GM12878 (cell line): ENCODE measurements around the gene DNAJC4. TPM values are rescaled to one million over a fixed set of nuclear protein-coding genes. Genes with fewer than 3 reads are reported as not detected.

Experiments
- ATAC-seq: fragments of 200-7000 bp; cut with Tn5 transposase; 3 replicates; pipeline ENCODE4 v1.9.1; 2020; ENCODE audit warnings: mild to moderate bottlenecking, moderate library complexity
- BruUV-seq: library from RNA; stranded (reverse); fragments of 400-500 nt; replicated peaks from 2 replicates; lab custom pipeline; 2021; lab: Mats Ljungman, UMichigan
- CTCF ChIA-PET: fragments of 300-600 bp; sonication (Branson Sonifier 250); formaldehyde crosslinking; extraction: SDS; loops from one replicate; lab custom pipeline; 2021; ENCODE audit warnings: inconsistent platforms; lab: Yijun Ruan, JAX
- POLR2A ChIA-PET: fragments of 350-600 bp; formaldehyde crosslinking; extraction: SDS; loops from one replicate; lab custom pipeline; 2021; ENCODE audit warnings: inconsistent platforms; lab: Charles Lee
- RAD21 ChIA-PET: fragments of 300-600 bp; sonication (Branson Sonifier 250); formaldehyde crosslinking; loops from one replicate; lab custom pipeline; 2023; ENCODE audit warnings: antibody characterized with exemption; ENCODE audit not compliant: unreplicated experiment; lab: Charles Lee
- SMC1A ChIA-PET: fragments of 300-600 bp; sonication (Branson Sonifier 250); formaldehyde crosslinking; loops from one replicate; lab custom pipeline; 2023; ENCODE audit not compliant: unreplicated experiment, uncharacterized antibody; lab: Charles Lee
- DNase-seq: peaks from one replicate; pipeline ENCODE4 v3.0.0-alpha.2; 2011; ENCODE audit warnings: low read depth, low spot score
- FAIRE-seq: peaks from 3 replicates; lab custom pipeline; 2011; peaks lifted over from hg19 to GRCh38; lab: Jason Lieb, UNC
- H2AFZ ChIP-seq: 2 replicates; pipeline ENCODE4 v1.6.0; 2011; ENCODE audit warnings: low read depth, low read length, control low read depth; ENCODE audit not compliant: control insufficient read depth
- H3K27ac ChIP-seq: 2 replicates; pipeline ENCODE4 v1.5.1; 2011; ENCODE audit warnings: control low read depth; ENCODE audit not compliant: control insufficient read depth, insufficient read depth
- H3K27me3 ChIP-seq, 2 experiments: replicated peaks in 1 of 2; 2 replicates each; pipeline versions ENCODE4 v1.6.0 to v1.6.1; 2011; ENCODE audit warnings: low read length in 1 of 2; ENCODE audit not compliant: control insufficient read depth in 2 of 2, insufficient read depth in 2 of 2
- H3K36me3 ChIP-seq, 2 experiments: 2 replicates each; pipeline ENCODE4 v1.5.1; 2011; ENCODE audit warnings: low read length in 1 of 2; ENCODE audit not compliant: control insufficient read depth in 2 of 2, insufficient read depth in 2 of 2
- H3K4me1 ChIP-seq: 2 replicates; pipeline ENCODE4 v1.6.1; 2011; ENCODE audit warnings: mild to moderate bottlenecking, low read length, moderate library complexity, mixed read lengths; ENCODE audit not compliant: control insufficient read depth, insufficient read depth
- H3K4me2 ChIP-seq: 2 replicates; pipeline ENCODE4 v1.6.0; 2011; ENCODE audit warnings: control low read depth; ENCODE audit not compliant: control insufficient read depth, insufficient read depth
- H3K4me3 ChIP-seq: fragments of 200-600 bp; sonication (generic); 2 replicates; pipeline ENCODE4 v1.5.1; 2016
- H3K79me2 ChIP-seq: 2 replicates; pipeline ENCODE4 v1.6.0; 2011; ENCODE audit warnings: low read length; ENCODE audit not compliant: control insufficient read depth, insufficient read depth
- H3K9ac ChIP-seq: 2 replicates; pipeline ENCODE4 v1.8.0; 2011; ENCODE audit warnings: low read length, control low read depth, mixed read lengths; ENCODE audit not compliant: control insufficient read depth, insufficient read depth
- H3K9me3 ChIP-seq: replicated peaks from 3 replicates; pipeline ENCODE4 v1.5.1; 2011; ENCODE audit warnings: mild to moderate bottlenecking, low read length; ENCODE audit not compliant: control insufficient read depth, insufficient read depth
- H4K20me1 ChIP-seq: 2 replicates; pipeline ENCODE4 v1.6.0; 2011; ENCODE audit not compliant: control insufficient read depth, insufficient read depth
- EED ChIP-seq: sonication (generic); IDR thresholded peaks from 2 replicates; pipeline ENCODE4 v1.6.1; 2016; ENCODE audit warnings: antibody characterized with exemption, low read depth
- FOXM1 ChIP-seq: IDR thresholded peaks from 2 replicates; pipeline ENCODE4 v1.6.1; 2012; ENCODE audit warnings: low read depth, mild to moderate bottlenecking, inconsistent platforms, low read length, moderate library complexity
- JUND ChIP-seq: IDR thresholded peaks from 2 replicates; pipeline ENCODE4 v1.6.1; 2012; ENCODE audit warnings: low read depth, mild to moderate bottlenecking, low read length, improper control_type of control experiment, moderate library complexity
- KAT2A ChIP-seq: conservative IDR thresholded peaks from 2 replicates; pipeline ENCODE4 v1.6.1; 2011; ENCODE audit warnings: low read depth, low read length; ENCODE audit not compliant: control insufficient read depth
- LARP7 ChIP-seq: fragments of 450-650 bp; IDR thresholded peaks from 2 replicates; pipeline ENCODE4 v1.6.1; 2017; ENCODE audit warnings: mild to moderate bottlenecking
- MEF2A ChIP-seq: IDR thresholded peaks from 2 replicates; pipeline ENCODE4 v1.6.1; 2011; ENCODE audit warnings: low read depth, mild to moderate bottlenecking, low read length, moderate library complexity; ENCODE audit not compliant: insufficient read depth
- NFXL1 ChIP-seq: fragments of 450-650 bp; IDR thresholded peaks from 2 replicates; pipeline ENCODE4 v1.6.1; 2017; ENCODE audit warnings: antibody characterized with exemption, mild to moderate bottlenecking, borderline replicate concordance
- NR2F1 ChIP-seq: fragments of 450-650 bp; conservative IDR thresholded peaks from 2 replicates; pipeline ENCODE4 v1.6.1; 2017; ENCODE audit warnings: mild to moderate bottlenecking
- SRF ChIP-seq, 2 experiments: IDR thresholded peaks; 2 replicates each; pipeline ENCODE4 v1.6.1; 2011; ENCODE audit warnings: low read depth in 2 of 2, low read length in 2 of 2, mild to moderate bottlenecking in 1 of 2, moderate library complexity in 1 of 2
- WRNIP1 ChIP-seq: IDR thresholded peaks from 2 replicates; pipeline ENCODE4 v1.6.1; 2011; ENCODE audit warnings: low read depth, low read length, improper control_type of control experiment, borderline replicate concordance
- WGBS: methylation state at CpG from one replicate; pipeline ENCODE4 v1.1.6; 2016; ENCODE audit warnings: low lambda C conversion rate; ENCODE audit not compliant: insufficient replicate concordance, insufficient coverage; ENCODE audit errors: missing lambda C conversion rate; 5-methylcytosine and 5-hydroxymethylcytosine counted together
- in situ Hi-C: fragments of 300-500 bp; cut with MboI; formaldehyde crosslinking; loops from 9 replicates; pipeline ENCODE4 v1.14.3; 2018; ENCODE audit warnings: mixed read lengths
- intact Hi-C: fragments of 100-400 bp; cut with micrococcal nuclease; formaldehyde crosslinking; loops from one replicate; pipeline ENCODE4 v1.14.2; 2022; ENCODE audit not compliant: unreplicated experiment
- polyA plus RNA-seq, 11 experiments: library from polyadenylated mRNA; depleted of rRNA in 4 of 11; unstranded in 6 of 11; stranded (reverse) in 5 of 11; fragments of >200 nt; fragmentation: Nextera tagmentation in 4 of 11; fragmentation: Illumina TruSeq in 1 of 11; extraction: Ambion mirVana in 4 of 11; extraction: Trizol in 1 of 11; gene quantifications; 1 replicate in 1 of 11; 2 replicates in 10 of 11; pipeline versions ENCODE4 v1.2.1 to v1.2.3, GENCODE V29; 2011 to 2016; ENCODE audit warnings: inconsistent platforms in 2 of 11, missing spikeins in 2 of 11, low read depth in 1 of 11
- total RNA-seq, 4 experiments: library from RNA; depleted of rRNA in 3 of 4; stranded (reverse); fragments of >200 nt in 3 of 4; fragmentation: Illumina TruSeq in 1 of 4; extraction: Trizol in 1 of 4; gene quantifications; 2 replicates each; pipeline versions ENCODE4 v1.2.1 to v1.2.3, GENCODE V29; 2013 to 2021
- TF ChIP-seq, protein P1 (sequence below): fragments of 450-650 bp; IDR thresholded peaks from 2 replicates; pipeline ENCODE4 v1.6.1; 2017; ENCODE audit warnings: antibody characterized with exemption, mild to moderate bottlenecking, moderate library complexity
- TF ChIP-seq, protein P2 (sequence below): fragments of 450-650 bp; IDR thresholded peaks from 2 replicates; pipeline ENCODE4 v1.6.1; 2014; ENCODE audit warnings: mild to moderate bottlenecking
- TF ChIP-seq, protein P3 (sequence below): fragments of 450-650 bp; conservative IDR thresholded peaks from 2 replicates; pipeline ENCODE4 v1.6.1; 2017; ENCODE audit warnings: mild to moderate bottlenecking, moderate library complexity

Gene DNAJC4
- total and polyA plus RNA-seq, 10 of the 15 experiments (the other 5 are each of a cell fraction or from before 2014, with no cell fraction given), result 3.7 to 64.9 (median 30.1) TPM

DNA sequence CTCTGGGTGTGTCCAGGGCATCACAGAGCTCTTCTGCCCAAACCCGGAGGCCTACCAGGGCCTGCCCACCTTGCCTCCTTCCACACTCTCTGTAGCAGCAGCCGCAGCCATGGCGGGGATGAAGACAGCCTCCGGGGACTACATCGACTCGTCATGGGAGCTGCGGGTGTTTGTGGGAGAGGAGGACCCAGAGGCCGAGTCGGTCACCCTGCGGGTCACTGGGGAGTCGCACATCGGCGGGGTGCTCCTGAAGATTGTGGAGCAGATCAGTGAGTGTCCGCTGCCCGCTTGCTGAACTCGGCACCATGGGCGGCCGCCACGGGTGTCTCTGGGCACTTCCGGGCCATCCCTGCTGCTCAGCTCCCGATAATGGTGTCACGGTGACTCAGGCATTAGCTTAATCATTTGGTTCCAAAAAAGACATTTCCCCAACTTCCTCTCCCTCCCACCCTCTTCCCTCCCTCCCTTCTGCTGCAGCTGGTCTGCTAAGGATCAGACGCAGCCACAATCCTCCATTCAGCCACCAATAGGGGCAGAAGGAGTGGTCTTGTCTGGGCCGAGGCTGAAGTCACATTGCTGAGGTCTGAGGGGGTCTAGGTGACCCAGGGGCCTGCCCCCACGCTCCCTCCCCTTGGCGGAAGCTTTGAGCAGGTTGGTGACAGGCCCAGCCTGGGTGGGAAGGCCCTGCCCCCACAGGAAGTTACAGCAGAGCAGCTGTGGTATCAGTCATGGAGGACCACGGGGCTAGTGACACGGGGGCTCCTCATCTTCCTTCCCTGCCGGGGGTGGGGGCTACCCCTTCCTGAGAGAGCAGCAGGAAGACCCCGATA is 22.9 kb upstream of the DNAJC4 start (continued):
- TF ChIP-seq, protein P1, sequence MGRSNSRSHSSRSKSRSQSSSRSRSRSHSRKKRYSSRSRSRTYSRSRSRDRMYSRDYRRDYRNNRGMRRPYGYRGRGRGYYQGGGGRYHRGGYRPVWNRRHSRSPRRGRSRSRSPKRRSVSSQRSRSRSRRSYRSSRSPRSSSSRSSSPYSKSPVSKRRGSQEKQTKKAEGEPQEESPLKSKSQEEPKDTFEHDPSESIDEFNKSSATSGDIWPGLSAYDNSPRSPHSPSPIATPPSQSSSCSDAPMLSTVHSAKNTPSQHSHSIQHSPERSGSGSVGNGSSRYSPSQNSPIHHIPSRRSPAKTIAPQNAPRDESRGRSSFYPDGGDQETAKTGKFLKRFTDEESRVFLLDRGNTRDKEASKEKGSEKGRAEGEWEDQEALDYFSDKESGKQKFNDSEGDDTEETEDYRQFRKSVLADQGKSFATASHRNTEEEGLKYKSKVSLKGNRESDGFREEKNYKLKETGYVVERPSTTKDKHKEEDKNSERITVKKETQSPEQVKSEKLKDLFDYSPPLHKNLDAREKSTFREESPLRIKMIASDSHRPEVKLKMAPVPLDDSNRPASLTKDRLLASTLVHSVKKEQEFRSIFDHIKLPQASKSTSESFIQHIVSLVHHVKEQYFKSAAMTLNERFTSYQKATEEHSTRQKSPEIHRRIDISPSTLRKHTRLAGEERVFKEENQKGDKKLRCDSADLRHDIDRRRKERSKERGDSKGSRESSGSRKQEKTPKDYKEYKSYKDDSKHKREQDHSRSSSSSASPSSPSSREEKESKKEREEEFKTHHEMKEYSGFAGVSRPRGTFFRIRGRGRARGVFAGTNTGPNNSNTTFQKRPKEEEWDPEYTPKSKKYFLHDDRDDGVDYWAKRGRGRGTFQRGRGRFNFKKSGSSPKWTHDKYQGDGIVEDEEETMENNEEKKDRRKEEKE, result no peak
- no peak for TF ChIP-seq FOXM1
- TF ChIP-seq NR2F1, result peak; percentile 76
- TF ChIP-seq WRNIP1, result no peak

DNA sequence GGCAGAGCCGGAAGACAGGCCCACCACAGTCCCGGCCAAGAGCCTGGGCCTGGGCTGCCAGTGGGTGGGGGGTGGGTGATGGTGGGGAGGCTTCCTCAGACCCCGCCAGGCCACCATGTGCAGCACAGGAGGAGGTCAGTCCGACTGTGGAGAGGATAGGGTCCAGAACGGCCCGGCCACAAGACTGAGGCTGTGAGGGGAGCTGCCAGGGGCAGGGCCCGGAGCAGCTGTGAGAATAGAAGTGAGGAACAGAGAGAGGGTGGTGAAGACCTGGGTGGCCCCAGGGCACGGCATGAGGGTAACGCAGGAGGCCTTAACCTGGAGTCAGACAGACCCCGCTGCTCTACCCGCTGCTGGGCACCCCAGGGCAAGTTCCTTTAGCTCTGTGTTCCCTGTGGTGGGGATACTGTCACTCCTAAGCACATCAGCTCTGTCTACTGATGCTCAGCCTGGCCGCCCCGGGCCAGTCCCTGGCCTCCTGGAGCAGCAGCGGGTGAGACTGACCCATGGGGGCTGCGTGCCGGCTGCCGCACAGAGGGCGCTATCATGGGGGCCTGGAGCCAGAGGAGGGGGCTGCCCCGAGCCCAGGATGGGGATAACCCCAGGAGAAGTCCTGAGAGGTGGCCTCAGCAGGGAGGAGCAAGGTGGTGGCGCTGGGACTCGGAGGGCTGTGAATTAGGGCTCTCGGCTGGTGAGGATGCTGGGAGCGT is 22.1 kb upstream of the DNAJC4 start:
- Histone ChIP-seq H3K4me2 (peak overlapping the region; percentile 76), H3K9ac (peak overlapping the region; percentile 95)
- peak; percentile 4; the same call in 2 of the 3 replicates for ATAC-seq

More for the DNA sequence above, 22.1 kb upstream of the DNAJC4 start:
- 0 out of 4 replicates have a peak, but pooled peaks of 1 of the 2 experiments have one; percentile 7 for TF ChIP-seq SRF (IDR thresholded peaks at IDR 0.05; ENCODE audit: low read depth in 2 of 2, low read length in 2 of 2)
- no peak for TF ChIP-seq EED
- TF ChIP-seq, protein P2, sequence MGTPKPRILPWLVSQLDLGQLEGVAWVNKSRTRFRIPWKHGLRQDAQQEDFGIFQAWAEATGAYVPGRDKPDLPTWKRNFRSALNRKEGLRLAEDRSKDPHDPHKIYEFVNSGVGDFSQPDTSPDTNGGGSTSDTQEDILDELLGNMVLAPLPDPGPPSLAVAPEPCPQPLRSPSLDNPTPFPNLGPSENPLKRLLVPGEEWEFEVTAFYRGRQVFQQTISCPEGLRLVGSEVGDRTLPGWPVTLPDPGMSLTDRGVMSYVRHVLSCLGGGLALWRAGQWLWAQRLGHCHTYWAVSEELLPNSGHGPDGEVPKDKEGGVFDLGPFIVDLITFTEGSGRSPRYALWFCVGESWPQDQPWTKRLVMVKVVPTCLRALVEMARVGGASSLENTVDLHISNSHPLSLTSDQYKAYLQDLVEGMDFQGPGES, result no peak
- no peak for TF ChIP-seq NFXL1
- TF ChIP-seq MEF2A, result no peak
- no peak for TF ChIP-seq LARP7
- TF ChIP-seq, protein P3, sequence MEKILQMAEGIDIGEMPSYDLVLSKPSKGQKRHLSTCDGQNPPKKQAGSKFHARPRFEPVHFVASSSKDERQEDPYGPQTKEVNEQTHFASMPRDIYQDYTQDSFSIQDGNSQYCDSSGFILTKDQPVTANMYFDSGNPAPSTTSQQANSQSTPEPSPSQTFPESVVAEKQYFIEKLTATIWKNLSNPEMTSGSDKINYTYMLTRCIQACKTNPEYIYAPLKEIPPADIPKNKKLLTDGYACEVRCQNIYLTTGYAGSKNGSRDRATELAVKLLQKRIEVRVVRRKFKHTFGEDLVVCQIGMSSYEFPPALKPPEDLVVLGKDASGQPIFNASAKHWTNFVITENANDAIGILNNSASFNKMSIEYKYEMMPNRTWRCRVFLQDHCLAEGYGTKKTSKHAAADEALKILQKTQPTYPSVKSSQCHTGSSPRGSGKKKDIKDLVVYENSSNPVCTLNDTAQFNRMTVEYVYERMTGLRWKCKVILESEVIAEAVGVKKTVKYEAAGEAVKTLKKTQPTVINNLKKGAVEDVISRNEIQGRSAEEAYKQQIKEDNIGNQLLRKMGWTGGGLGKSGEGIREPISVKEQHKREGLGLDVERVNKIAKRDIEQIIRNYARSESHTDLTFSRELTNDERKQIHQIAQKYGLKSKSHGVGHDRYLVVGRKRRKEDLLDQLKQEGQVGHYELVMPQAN, result 0 out of 2 replicates have a peak, but pooled peaks have one; percentile 2
- no peak for TF ChIP-seq JUND
- no peak for TF ChIP-seq KAT2A
- H3K9me3 ChIP-seq, result no peaks in the 10 kb centered on the region
- no peaks in the 10 kb centered on the region for H3K27me3 ChIP-seq
- H3K79me2 ChIP-seq, result peaks cover 39% of the 10 kb centered on the region
- no peaks in the 10 kb centered on the region for H4K20me1 ChIP-seq
- 56% methylated on average over 23 of the region's 23 CpGs for whole genome bisulfite sequencing
- H3K4me1 ChIP-seq, result peaks cover 26% of the 10 kb centered on the region
- no peak overlapping the region; the same call in 1 of the 2 replicates for H2AFZ ChIP-seq
- ChIA-PET CTCF (interaction anchor here (0.6 to 9.7 kb wide), 9 partner anchors 9 to 94 kb away, joined by 3 to 238 read pairs (median 8); partner anchors contain the start of genes CATSPERZ, DNAJC4, ESRRA and NUDT22), SMC1A (interaction anchor here (1.6 to 5.5 kb wide), 6 partner anchors 11 to 110 kb away, joined by 3 to 98 read pairs (median 36); partner anchors contain the start of genes CATSPERZ, ESRRA, FKBP2 and NUDT22), POLR2A (interaction anchor here (0.6 to 5.8 kb wide), 13 partner anchors 17 to 1481 kb away, joined by 4 to 85 read pairs (median 21); partner anchors contain the start of genes BAD, CATSPERZ, ESRRA and FKBP2), RAD21 (interaction anchor here (1.5 to 6.6 kb wide), 8 partner anchors 15 to 95 kb away, joined by 6 to 125 read pairs (median 33); partner anchors contain the start of genes CATSPERZ, ESRRA, FKBP2 and NUDT22)
- H3K4me3 ChIP-seq, result peak overlapping the region; percentile 74
- no peak for DNase-seq
- peaks cover 23 to 30% of the 10 kb centered on the region in 2 experiments; a peak in 3 of 4 replicates for H3K36me3 ChIP-seq
- BruUV-seq, result no TSS peak
- intact Hi-C loops (no loop called here), in situ Hi-C loops (no loop called here)
- no peak for FAIRE-seq
- peak overlapping the region; percentile 98 for H3K27ac ChIP-seq
